HK-2 (cell line): ENCODE measurements around the gene PERCC1.
"Not testable (repeated sequence)": the region's sequence is repeated elsewhere in the genome, so short reads cannot be mapped to it uniquely, and the experiment has no call there.

Experiments used
- DNase-seq: peaks from one replicate; pipeline ENCODE4 v3.0.0-alpha.2; 2018; ENCODE audit not compliant: unreplicated experiment

PERCC1 gene

DNA sequence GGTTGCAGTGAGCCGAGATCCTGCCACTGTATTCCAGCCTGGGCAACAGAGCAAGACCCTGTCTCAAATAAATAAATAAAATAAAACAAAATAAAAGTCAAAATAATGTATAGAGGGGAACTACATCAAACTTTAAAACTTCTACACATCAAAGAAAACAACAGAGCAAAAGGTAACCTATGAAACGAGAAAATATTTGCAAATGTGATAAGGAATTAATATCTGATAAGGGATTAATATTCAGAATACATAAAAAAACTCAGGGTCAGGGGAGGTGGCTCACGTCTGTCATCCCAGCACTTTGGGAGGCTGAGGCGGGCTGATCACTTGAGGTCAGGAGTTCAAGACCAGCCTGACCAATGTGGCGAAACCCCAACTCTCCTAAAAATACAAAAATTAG, 38.3 kb downstream of the PERCC1 start:
- not testable (repeated sequence) for DNase-seq

DNA sequence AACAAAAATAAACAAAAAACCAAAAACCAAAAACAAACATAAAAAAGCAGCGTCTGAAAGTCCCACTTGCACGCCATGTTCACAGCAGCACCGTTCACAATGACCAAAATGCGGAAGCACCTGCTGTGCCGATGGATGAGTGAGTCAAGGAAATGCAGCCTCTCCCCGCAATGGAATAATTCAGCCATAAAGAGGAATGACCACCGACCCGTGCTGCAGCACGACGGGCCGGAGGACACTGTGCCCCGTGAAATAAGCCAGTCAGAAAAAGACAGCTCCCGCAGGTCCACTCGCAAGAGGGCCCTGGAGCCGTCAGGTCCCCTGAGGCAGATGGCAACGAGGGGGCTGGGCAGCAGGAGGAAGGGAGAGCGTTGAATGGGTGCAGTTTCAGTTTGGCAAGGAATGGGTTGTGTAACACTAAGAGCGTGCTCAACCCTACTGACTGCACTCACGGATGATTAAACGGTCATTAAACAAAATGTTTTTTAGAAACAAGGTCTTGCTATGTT, 38.9 kb downstream of the PERCC1 start:
- DNase-seq = no peak

DNA sequence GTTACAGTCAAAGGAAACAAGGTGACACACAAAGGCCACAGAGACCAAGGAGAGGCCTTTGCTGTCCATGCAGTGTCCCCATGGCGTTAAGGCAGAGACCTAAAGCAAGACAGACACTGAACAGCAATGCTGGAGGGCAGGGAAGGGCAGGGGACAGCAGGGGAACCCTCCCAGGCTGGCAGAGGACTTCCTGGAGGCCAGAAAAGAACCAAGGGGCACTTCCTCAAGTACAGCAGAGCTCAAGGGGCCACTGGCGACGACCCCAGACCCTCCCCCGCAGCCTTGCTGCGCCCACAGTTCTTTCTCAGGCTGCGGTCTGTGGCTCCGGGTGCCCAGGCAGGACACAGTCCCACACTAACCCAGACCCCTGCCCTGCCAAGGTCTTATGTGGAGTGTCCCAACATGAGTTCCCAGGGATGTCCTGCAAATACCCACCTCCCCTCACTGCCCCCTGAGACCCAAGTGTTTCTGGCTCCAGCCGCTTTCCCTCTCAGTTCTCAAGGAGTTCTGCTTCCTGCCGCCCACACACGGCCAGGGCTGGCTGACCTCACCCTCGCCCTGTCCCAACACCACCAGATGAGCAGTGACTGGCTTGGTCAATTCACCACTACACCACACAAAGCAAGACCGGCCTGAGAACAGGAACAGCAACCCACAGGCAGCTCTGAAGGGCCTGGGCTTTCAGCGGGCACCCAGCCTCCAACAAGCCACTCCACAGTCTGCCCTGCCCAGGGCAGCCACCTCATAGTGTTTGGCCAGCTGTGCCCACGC, 39.8 kb downstream of the PERCC1 start:
- peak; percentile 33 for DNase-seq

DNA sequence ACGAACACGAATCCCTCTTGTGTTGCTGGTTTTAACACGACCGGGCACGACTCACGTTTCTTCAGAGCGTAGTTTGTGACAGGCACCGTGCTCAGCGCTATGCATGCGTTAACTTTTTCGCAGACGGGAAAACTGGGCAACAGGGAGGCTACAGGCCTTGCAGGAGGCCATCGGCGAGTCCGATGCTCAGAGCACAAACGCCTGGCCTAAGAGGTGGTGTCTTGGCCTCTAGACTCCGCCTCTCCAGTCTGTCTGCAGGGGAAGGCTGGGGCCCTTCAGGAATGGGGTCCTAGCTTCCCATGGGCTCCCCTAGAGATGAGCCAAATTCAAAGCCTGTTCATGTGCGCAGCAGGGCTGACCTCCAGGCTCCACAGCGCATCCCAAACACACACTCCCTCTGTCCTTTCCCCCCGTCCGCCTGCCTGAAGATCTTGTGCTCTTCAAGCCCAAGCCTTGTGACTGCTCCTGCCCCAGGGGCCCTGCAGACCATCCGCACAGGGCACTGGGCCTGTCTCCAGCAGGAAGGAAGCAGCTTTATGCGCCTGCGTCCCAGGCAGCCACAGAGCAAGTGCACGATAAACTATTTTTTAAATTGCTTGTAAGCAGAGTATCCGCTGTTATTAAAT, 40.8 kb downstream of the PERCC1 start:
- no peak for DNase-seq

DNA sequence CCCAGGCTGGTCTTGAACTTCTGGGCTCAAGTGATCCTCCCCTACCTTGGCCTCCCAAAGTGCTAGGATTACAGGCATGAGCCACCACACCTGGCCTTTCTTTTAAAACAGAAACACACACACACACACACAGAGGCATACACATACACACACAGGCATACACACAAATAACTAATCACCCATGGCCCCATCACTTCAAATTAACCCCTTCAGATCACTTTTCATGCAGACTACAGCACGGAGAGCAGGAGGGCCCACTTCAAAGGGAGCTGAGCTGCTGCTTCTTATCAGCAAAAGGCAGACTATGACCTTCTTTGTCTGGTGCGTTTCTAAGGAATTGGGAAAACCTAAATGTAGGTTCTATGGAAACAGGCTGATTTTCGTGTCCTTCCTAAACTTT, 42.1 kb downstream of the PERCC1 start:
- DNase-seq = no peak

DNA sequence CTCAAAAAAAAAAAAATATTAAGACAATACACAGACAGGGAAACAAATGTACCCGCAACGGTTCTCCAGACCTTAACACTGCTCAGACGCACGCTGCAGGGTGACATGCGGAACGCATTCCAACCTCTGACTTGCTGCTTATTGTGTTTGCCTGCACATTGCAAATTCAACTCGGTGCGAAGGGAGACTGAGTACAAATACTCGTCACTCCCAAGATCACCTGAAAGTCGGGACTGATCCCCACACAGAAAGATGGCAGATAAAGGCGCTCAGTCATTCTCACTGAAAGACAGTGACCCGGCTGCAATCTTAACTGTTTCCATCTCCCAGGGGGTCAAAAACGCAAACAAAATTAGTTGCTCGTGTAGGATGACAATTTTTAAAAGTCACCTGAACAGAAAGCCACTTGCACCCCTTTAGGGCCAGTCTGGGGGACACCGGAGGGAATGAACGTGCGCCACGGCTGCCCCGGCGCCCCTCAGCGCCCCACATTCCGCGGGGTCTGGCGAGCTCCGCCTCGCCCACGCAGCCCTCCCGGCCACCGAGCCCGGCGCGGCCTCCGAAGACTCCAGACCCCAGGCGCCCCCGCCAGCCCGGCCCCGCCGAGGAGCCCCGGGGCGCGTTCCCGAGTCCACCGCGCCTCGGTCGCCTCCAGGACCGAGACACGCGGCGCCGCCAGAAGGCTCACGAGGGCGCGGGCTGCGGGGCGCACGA, 43.4 kb downstream of the PERCC1 start:
- DNase-seq = no peak

DNA sequence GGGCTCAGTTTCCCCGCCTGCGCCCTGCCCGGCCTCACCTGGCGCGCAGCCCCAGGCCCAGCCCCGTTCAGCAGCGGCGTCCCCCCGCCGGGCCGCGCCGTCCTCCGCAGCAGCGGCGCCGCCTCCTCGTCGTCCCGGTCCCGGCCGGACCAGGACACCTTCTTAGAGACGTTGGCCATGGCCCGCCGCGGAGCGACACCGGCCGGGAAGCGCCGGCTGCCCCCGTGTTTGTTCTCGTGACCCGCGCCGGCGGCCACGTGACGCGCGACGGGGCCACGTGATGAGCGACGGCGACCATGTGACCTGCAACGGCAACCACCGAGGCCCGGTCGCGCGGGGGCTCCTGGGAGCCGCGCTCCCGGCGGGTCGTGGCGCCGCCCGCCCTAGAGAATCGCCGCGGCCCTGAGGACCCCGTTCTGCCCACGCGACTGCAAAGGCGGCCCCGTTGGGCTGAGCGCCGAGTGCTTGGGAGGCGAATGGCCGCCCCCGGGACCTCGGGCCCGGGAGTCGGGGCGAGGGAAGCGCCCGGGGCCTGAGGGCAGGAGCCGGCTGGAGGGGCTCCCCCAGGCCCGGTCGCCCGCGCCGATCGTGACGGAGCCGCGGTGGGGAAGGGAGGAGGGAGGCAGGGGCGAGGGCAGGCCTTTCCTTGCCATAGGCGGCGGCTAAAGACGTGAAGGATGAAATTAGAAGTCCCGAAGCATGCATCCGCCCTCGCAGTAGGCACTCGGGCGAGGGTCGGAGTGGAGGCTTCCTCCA, 44.1 kb downstream of the PERCC1 start, which contains the start of gene CLCN7:
Gene CLCN7, minus strand, starts transcription at position 233 of the 756 bp plus-strand sequence. Its CDS starts 54 bp downstream, at position 179.
- peak; percentile 78 for DNase-seq

DNA sequence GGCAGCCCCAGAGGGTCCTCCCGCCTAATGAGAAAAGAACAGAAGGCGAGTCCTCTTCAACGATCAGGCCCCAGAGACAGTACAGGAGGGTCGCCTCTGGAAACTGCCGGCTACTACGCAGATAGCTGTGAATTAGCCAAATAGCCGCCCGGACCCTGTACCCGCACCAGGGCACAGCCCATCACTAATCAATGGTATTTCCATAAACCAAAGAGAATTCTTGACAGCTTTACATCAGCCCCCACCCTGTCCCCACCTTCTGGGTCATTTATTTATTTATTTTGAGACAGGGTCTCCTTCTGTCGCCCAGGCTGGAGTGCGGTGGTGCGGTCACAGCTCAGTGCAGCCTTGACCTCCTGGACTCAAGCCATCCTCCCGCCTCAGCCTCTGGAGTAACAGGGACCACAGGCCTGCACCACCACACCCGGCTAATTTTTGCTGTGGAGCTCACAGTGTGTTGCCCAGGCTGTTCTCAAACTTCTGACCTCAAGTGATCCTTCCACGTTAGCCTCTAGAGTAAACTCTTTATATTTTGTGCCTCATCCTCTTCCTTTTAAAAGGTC, 44.8 kb downstream of the PERCC1 start:
- no peak for DNase-seq

DNA sequence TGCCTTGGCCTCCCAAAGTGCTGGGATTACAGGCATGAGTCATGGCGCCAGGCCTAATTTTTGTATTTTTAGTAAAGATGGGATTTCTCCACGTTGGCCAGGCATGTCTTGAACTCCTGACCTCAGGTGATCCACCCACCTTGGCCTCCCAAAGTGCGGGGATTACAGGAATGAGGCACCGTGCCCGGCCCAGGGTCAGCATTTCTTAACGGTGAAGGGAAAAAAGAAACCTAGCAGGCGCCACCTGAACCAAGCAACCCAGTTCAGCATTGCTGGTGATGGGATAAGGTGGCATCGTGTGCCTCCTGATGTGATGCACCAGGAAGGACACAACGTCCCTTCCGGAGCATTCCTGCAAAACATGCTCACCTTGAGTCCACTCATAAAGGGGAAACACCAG, 46.2 kb downstream of the PERCC1 start:
- no peak for DNase-seq

DNA sequence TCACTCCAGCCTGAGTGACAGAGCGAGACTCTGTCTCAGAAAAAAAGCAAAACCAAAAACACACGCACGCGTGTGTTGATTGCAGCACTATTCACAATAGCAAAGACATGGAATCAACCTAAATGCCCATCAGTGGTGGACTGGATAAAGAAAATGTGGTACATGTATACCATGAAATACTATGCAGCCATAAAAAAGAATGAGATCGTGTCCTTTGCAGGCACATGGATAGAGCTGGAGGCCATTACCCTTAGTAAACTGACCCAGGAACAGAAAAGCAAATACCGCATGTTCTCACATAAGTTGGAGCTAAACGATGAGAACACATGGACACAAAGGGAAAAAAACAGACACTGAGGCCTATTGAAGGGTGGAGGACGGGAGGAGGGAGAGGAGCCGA, 48.1 kb downstream of the PERCC1 start:
- not testable (repeated sequence) for DNase-seq

DNA sequence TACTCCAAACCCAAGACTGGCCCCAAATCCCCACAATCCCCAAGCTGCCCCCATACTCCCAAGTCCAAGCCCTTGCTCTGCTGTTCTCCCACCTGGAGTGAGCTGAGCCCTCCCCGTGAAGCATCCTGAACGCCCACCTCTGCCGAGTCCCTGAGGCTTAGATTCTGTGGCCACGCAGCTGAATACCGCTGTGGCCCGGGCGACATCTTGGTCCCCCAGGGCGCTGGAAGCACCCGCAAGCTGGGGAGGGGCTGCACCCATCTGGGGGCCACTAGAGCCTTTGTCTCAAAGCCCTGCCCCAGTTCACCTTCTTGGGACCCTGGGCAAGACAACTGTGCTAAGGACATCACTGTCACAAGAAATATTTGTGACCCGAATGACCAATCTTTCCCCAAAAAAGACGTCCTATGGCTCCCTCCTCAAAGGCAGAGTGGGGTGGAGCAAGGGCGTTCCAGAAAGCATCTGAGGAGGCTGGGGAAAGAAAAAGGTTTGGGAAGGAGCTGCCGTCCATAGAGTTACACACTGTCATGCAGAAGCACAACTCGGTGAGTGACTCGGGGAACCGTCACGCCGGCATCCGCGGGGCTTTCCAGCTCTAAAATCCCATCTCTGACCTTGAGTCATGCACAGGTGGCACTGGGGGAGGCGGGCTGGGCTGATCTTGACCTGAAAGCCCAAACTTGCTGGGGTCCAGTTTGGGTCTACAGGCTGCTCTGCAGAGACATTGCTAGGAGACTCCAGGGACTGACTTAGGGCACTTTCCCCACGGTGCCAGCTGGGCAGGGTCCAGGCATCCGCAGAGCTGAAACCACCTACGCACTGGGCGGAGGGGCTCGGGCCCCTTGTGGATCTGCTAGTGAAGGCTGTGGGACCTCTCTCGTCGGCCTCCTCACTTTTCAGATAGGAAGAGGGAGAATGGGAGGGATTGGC, 51.3 kb downstream of the PERCC1 start:
- peak; percentile 74 for DNase-seq
